HG02798 (cell line): Measurements from ENCODE around the gene MLF1.
A peak's percentile ranks its signal among the peaks of the same experiment; 100 is the strongest.

ENCODE experiments used
- ATAC-seq: cut with Tn5 transposase; IDR thresholded peaks from one replicate; pipeline ENCODE4 v1.9.1; 2021; ENCODE audit warnings: mild to moderate bottlenecking; ENCODE audit not compliant: unreplicated experiment, poor library complexity

Gene MLF1

GRCh38 chr3:158572766-158573060, 1.7 kb downstream of the MLF1 start:
- ATAC-seq: no peak

- ATAC-seq: no peak
Measured at GRCh38 chr3:158573714-158574113, 2.7 kb downstream of the MLF1 start.

- ATAC-seq: no peak
Measured at GRCh38 chr3:158574646-158575045, 3.7 kb downstream of the MLF1 start.

GRCh38 chr3:158590223-158590622, 19.2 kb downstream of the MLF1 start:
- no peak for ATAC-seq

- ATAC-seq: no peak
Measured at GRCh38 chr3:158600787-158601186, 29.8 kb downstream of the MLF1 start.

- ATAC-seq: no peak
Measured at GRCh38 chr3:158602227-158602626, 31.2 kb downstream of the MLF1 start.

GRCh38 chr3:158617982-158618875, 47.2 kb downstream of the MLF1 start:
- ATAC-seq: no peak

- no peak for ATAC-seq
Measured at GRCh38 chr3:158625881-158626280, 54.9 kb downstream of the MLF1 start.

GRCh38 chr3:158631981-158632380, 61.0 kb downstream of the MLF1 start:
- no peak for ATAC-seq

GRCh38 chr3:158640646-158641045, 69.7 kb downstream of the MLF1 start:
- ATAC-seq: no peak

- ATAC-seq: no peak
Measured at GRCh38 chr3:158642005-158642404, 71.0 kb downstream of the MLF1 start.

GRCh38 chr3:158642474-158643210, 71.6 kb downstream of the MLF1 start:
- ATAC-seq: no peak

- ATAC-seq: peak; percentile 99
Measured at GRCh38 chr3:158644345-158644908, 73.4 kb downstream of the MLF1 start, which contains the start of gene GFM1. Gene GFM1, plus strand, starts transcription at chr3:158644527. Its CDS starts 108 bp downstream, at chr3:158644635.

GRCh38 chr3:158649791-158650190, 78.8 kb downstream of the MLF1 start:
- no peak for ATAC-seq

GRCh38 chr3:158651192-158651591, 80.2 kb downstream of the MLF1 start:
- ATAC-seq: no peak

- no peak for ATAC-seq
Measured at GRCh38 chr3:158652463-158652862, 81.5 kb downstream of the MLF1 start.
